IMR-90 (cell line): Measurements from ENCODE around the gene TTC21B. TPM values are rescaled to one million over a fixed set of nuclear protein-coding genes. Genes with fewer than 3 reads are reported as not detected.

ENCODE experiments used
- ATAC-seq: fragments of 200-7000 bp; cut with Tn5 transposase; 2 replicates; pipeline ENCODE4 v1.9.1; 2020; ENCODE audit warnings: low read depth, mild to moderate bottlenecking, moderate library complexity
- BruUV-seq: library from RNA; stranded (reverse); fragments of 400-500 nt; replicated peaks from 2 replicates; lab custom pipeline; 2021; lab: Mats Ljungman, UMichigan
- CTCF ChIA-PET: fragments of 300-600 bp; formaldehyde crosslinking; extraction: SDS; loops from one replicate; lab custom pipeline; 2021; ENCODE audit warnings: antibody characterized with exemption; lab: Yijun Ruan, JAX
- POLR2A ChIA-PET: fragments of 300-600 bp; sonication (Branson Sonifier 250); formaldehyde crosslinking; loops from one replicate; lab custom pipeline; 2022; ENCODE audit warnings: antibody characterized with exemption; ENCODE audit not compliant: unreplicated experiment; lab: Charles Lee
- DNase-seq: peaks from one replicate; pipeline ENCODE4 v3.0.0; 2013
- H2AFZ ChIP-seq: replicated peaks from 2 replicates; pipeline ENCODE3; 2013; ENCODE audit warnings: low read length, mild to moderate bottlenecking; ENCODE audit not compliant: poor library complexity
- H2AK5ac ChIP-seq: 2 replicates; pipeline ENCODE4 v1.6.1; 2013; ENCODE audit warnings: low read depth, low read length, inconsistent platforms
- H2AK9ac ChIP-seq: replicated peaks from 2 replicates; pipeline ENCODE3; 2013; ENCODE audit warnings: mild to moderate bottlenecking, low read depth, low read length, moderate library complexity; ENCODE audit not compliant: poor library complexity
- H2BK120ac ChIP-seq: 2 replicates; pipeline ENCODE4 v1.6.1; 2013; ENCODE audit warnings: low read depth, low read length, inconsistent platforms
- H2BK15ac ChIP-seq: 3 replicates; pipeline ENCODE4 v1.6.1; 2013; ENCODE audit warnings: low read depth, low read length, inconsistent platforms
- H2BK20ac ChIP-seq: 2 replicates; pipeline ENCODE4 v1.6.1; 2013; ENCODE audit warnings: low read depth, mild to moderate bottlenecking, inconsistent platforms, low read length, moderate library complexity
- H2BK5ac ChIP-seq: 2 replicates; pipeline ENCODE4 v1.6.1; 2013; ENCODE audit warnings: mild to moderate bottlenecking, low read depth, low read length, inconsistent platforms; ENCODE audit not compliant: poor library complexity, severe bottlenecking
- H3K14ac ChIP-seq: replicated peaks from 2 replicates; pipeline ENCODE4 v1.6.1; 2013; ENCODE audit warnings: low read depth, low read length, inconsistent platforms
- H3K18ac ChIP-seq: 2 replicates; pipeline ENCODE4 v1.6.1; 2013; ENCODE audit warnings: low read depth, low read length, control low read depth
- H3K23ac ChIP-seq: 2 replicates; pipeline ENCODE4 v1.6.1; 2013; ENCODE audit warnings: low read depth, low read length, inconsistent platforms
- H3K27ac ChIP-seq: 2 replicates; pipeline ENCODE4 v1.5.1; 2013; ENCODE audit warnings: mild to moderate bottlenecking, control low read depth, low read length; ENCODE audit not compliant: insufficient read depth
- H3K27me3 ChIP-seq: 2 replicates; pipeline ENCODE4 v1.6.1; 2013; ENCODE audit warnings: low read length; ENCODE audit not compliant: control insufficient read depth, insufficient read depth
- H3K36me3 ChIP-seq: 2 replicates; pipeline ENCODE4 v1.6.1; 2013; ENCODE audit warnings: low read length, mixed read lengths; ENCODE audit not compliant: control insufficient read depth, insufficient read depth
- H3K4ac ChIP-seq: 2 replicates; pipeline ENCODE4 v1.6.1; 2013; ENCODE audit warnings: low read depth, low read length, inconsistent platforms
- H3K4me1 ChIP-seq: 2 replicates; pipeline ENCODE4 v1.6.1; 2013; ENCODE audit warnings: low read length, mixed read lengths; ENCODE audit not compliant: control insufficient read depth, insufficient read depth
- H3K4me2 ChIP-seq: 2 replicates; pipeline ENCODE4 v1.6.1; 2013; ENCODE audit warnings: low read depth, mild to moderate bottlenecking, control low read depth, low read length, moderate library complexity
- H3K4me3 ChIP-seq: 2 replicates; pipeline ENCODE4 v1.5.1; 2013; ENCODE audit warnings: low read depth, mild to moderate bottlenecking, control low read depth, low read length, moderate library complexity; ENCODE audit not compliant: insufficient read depth
- H3K56ac ChIP-seq: 2 replicates; pipeline ENCODE4 v1.6.1; 2013; ENCODE audit warnings: low read length, inconsistent platforms; ENCODE audit not compliant: insufficient read depth; ENCODE audit errors: extremely low read depth
- H3K79me1 ChIP-seq, 2 experiments: 2 replicates each; pipeline ENCODE4 v1.6.1; 2013; ENCODE audit warnings: low read length in 2 of 2, inconsistent platforms in 1 of 2, low read depth in 1 of 2
- H3K9ac ChIP-seq: 2 replicates; pipeline ENCODE4 v1.6.1; 2013; ENCODE audit warnings: low read depth, low read length, control low read depth
- H3K9me1 ChIP-seq: 2 replicates; pipeline ENCODE4 v1.6.1; 2013; ENCODE audit warnings: low read length, inconsistent platforms; ENCODE audit not compliant: insufficient read depth
- H3K9me3 ChIP-seq: 2 replicates; pipeline ENCODE4 v1.6.1; 2013; ENCODE audit warnings: low read length; ENCODE audit not compliant: control insufficient read depth, insufficient read depth
- H4K20me1 ChIP-seq: 2 replicates; pipeline ENCODE4 v1.6.1; 2013; ENCODE audit warnings: low read length, inconsistent platforms; ENCODE audit not compliant: insufficient read depth
- H4K5ac ChIP-seq: 2 replicates; pipeline ENCODE4 v1.6.1; 2013; ENCODE audit warnings: mild to moderate bottlenecking, low read depth, low read length, control low read depth
- H4K8ac ChIP-seq, 2 experiments: 2 replicates each; pipeline ENCODE4 v1.6.1; 2013; ENCODE audit warnings: low read depth in 2 of 2, low read length in 2 of 2, control low read depth in 1 of 2, inconsistent platforms in 1 of 2
- H4K91ac ChIP-seq: 2 replicates; pipeline ENCODE4 v1.6.1; 2013; ENCODE audit warnings: low read depth, low read length, inconsistent platforms; ENCODE audit not compliant: insufficient read depth
- BHLHE40 ChIP-seq: fragments of 150-350 bp; IDR thresholded peaks from 2 replicates; pipeline ENCODE4 v1.6.1; 2016; ENCODE audit warnings: mild to moderate bottlenecking, low read depth, low read length
- CEBPB ChIP-seq: IDR thresholded peaks from 2 replicates; pipeline ENCODE4 v1.6.1; 2012; ENCODE audit warnings: low read depth, low read length, improper control_type of control experiment
- CHD1 ChIP-seq: IDR thresholded peaks from 2 replicates; pipeline ENCODE4 v1.6.1; 2012; ENCODE audit warnings: low read depth, low read length, improper control_type of control experiment
- CTCF ChIP-seq: conservative IDR thresholded peaks from 2 replicates; pipeline ENCODE4 v1.5.1; 2012; ENCODE audit warnings: mild to moderate bottlenecking, low read depth, low read length, improper control_type of control experiment
- ELK1 ChIP-seq: fragments of 150-350 bp; IDR thresholded peaks from 2 replicates; pipeline ENCODE4 v1.6.1; 2016; ENCODE audit warnings: low read depth, mild to moderate bottlenecking, low read length, moderate library complexity, borderline replicate concordance
- FOS ChIP-seq: fragments of 150-350 bp; IDR thresholded peaks from 2 replicates; pipeline ENCODE4 v1.6.1; 2016; ENCODE audit warnings: low read depth, low read length
- MAFK ChIP-seq: IDR thresholded peaks from 2 replicates; pipeline ENCODE4 v1.6.1; 2012; ENCODE audit warnings: low read depth, low read length, improper control_type of control experiment
- MAZ ChIP-seq: IDR thresholded peaks from 2 replicates; pipeline ENCODE4 v1.6.1; 2012; ENCODE audit warnings: low read depth, mild to moderate bottlenecking, low read length, improper control_type of control experiment, moderate library complexity, borderline replicate concordance
- MXI1 ChIP-seq: IDR thresholded peaks from 2 replicates; pipeline ENCODE4 v1.6.1; 2012; ENCODE audit warnings: low read depth, mild to moderate bottlenecking, low read length, moderate library complexity, borderline replicate concordance
- NFE2L2 ChIP-seq: fragments of 150-350 bp; IDR thresholded peaks from 2 replicates; pipeline ENCODE4 v1.6.1; 2016; ENCODE audit warnings: low read depth, mild to moderate bottlenecking, low read length
- POLR2A ChIP-seq: IDR thresholded peaks from 2 replicates; pipeline ENCODE4 v1.6.1; 2012; ENCODE audit warnings: mild to moderate bottlenecking, low read depth, low read length
- RAD21 ChIP-seq: IDR thresholded peaks from 2 replicates; pipeline ENCODE4 v1.6.1; 2012; ENCODE audit warnings: low read length, improper control_type of control experiment
- RCOR1 ChIP-seq: IDR thresholded peaks from 2 replicates; pipeline ENCODE4 v1.6.1; 2012; ENCODE audit warnings: mild to moderate bottlenecking, low read length, improper control_type of control experiment; ENCODE audit not compliant: insufficient replicate concordance
- RFX5 ChIP-seq: IDR thresholded peaks from 2 replicates; pipeline ENCODE4 v1.8.0; 2012; ENCODE audit warnings: low read depth, mild to moderate bottlenecking, low read length, moderate library complexity
- SMC3 ChIP-seq: fragments of 150-350 bp; IDR thresholded peaks from 2 replicates; pipeline ENCODE4 v1.6.1; 2016; ENCODE audit warnings: low read depth, mild to moderate bottlenecking, antibody characterized with exemption, low read length, moderate library complexity
- USF2 ChIP-seq: fragments of 150-350 bp; IDR thresholded peaks from 2 replicates; pipeline ENCODE4 v1.6.1; 2017; ENCODE audit warnings: mild to moderate bottlenecking, antibody characterized with exemption, low read length, low read depth
- WGBS, 2 experiments: methylation state at CpG; one replicate each; pipeline versions ENCODE4 v1.1.5 to v1.1.7; 2013; ENCODE audit warnings: missing lambda C conversion rate in 2 of 2; ENCODE audit not compliant: insufficient read length in 1 of 2; ENCODE audit errors: extremely low coverage in 2 of 2; 5-methylcytosine and 5-hydroxymethylcytosine counted together
- dilution Hi-C: fragments of 300-500 bp; cut with HindIII; formaldehyde crosslinking; loops from one replicate; pipeline ENCODE4 v1.14.3; 2018; ENCODE audit warnings: low sequenced_read_pairs; ENCODE audit not compliant: unreplicated experiment
- in situ Hi-C: fragments of 300-500 bp; cut with MboI; formaldehyde crosslinking; loops from 3 replicates; pipeline ENCODE4 v1.14.3; 2019; ENCODE audit warnings: low sequenced_read_pairs, inconsistent platforms, mixed read lengths
- intact Hi-C: fragments of 100-400 bp; cut with micrococcal nuclease; formaldehyde crosslinking; loops from 2 replicates; pipeline ENCODE4 v1.10.0; 2022
- polyA plus RNA-seq, 3 experiments: library from polyadenylated mRNA; depleted of rRNA; stranded (reverse); fragments of >200 nt; gene quantifications; 2 replicates each; pipeline ENCODE4 v1.2.3, GENCODE V29; 2012; ENCODE audit warnings: low replicate concordance in 1 of 3
- total RNA-seq: library from RNA; depleted of rRNA; stranded (reverse); fragments of >200 nt; gene quantifications from 2 replicates; pipeline ENCODE4 v1.2.3, GENCODE V29; 2012

TTC21B gene
- total and polyA plus RNA-seq, 2 of the 4 experiments (the other 2 are of a cell fraction), result 8.0 to 17.2 TPM

- BruUV-seq, result no TSS peak
- Histone ChIP-seq H2BK20ac (no peak overlapping the region), H2AFZ (no peak overlapping the region), H3K9ac (no peak overlapping the region), H3K56ac (no peak overlapping the region), H2AK9ac (no peak overlapping the region), H3K4ac (no peak overlapping the region), H3K14ac (no peak overlapping the region), H3K4me1 (no peaks in the 10 kb centered on the region), H3K79me1 (no peaks in the 10 kb centered on the region), H2BK15ac (no peak overlapping the region), H3K4me3 (no peak overlapping the region), H2BK5ac (no peak overlapping the region), H4K8ac (no peak overlapping the region), H3K9me3 (no peaks in the 10 kb centered on the region), H3K4me2 (no peak overlapping the region), H3K18ac (no peak overlapping the region), H3K27ac (no peak overlapping the region), H2AK5ac (no peak overlapping the region), H3K36me3 (no peaks in the 10 kb centered on the region), H4K20me1 (no peaks in the 10 kb centered on the region), H4K5ac (no peak overlapping the region), H4K91ac (no peak overlapping the region), H2BK120ac (no peak overlapping the region), H3K27me3 (no peaks in the 10 kb centered on the region), H3K23ac (no peak overlapping the region), H3K9me1 (no peaks in the 10 kb centered on the region)
- no CpG with 5 or more reads among the region's 1 CpG for WGBS, 2 experiments
- in situ Hi-C loops (no loop called here), intact Hi-C loops (no loop called here), dilution Hi-C loops (no loop called here)
- no peak for DNase-seq
- ChIA-PET POLR2A (no interaction called here), CTCF (no interaction called here)
- no peak for TF ChIP-seq FOS
- no peak for TF ChIP-seq NFE2L2
- TF ChIP-seq MXI1, result no peak
- no peak for TF ChIP-seq CTCF
- no peak for TF ChIP-seq RFX5
- TF ChIP-seq USF2, result no peak
- no peak for TF ChIP-seq SMC3
- TF ChIP-seq ELK1, result no peak
- TF ChIP-seq MAZ, result no peak
- no peak for TF ChIP-seq POLR2A
- TF ChIP-seq CHD1, result no peak
- TF ChIP-seq RCOR1, result no peak
- TF ChIP-seq CEBPB, result no peak
- TF ChIP-seq RAD21, result no peak
- TF ChIP-seq BHLHE40, result no peak
- TF ChIP-seq MAFK, result no peak
- no peak for ATAC-seq
Measured at GRCh38 chr2:165989851-165990250, 36.3 kb upstream of the TTC21B start.
